NCI-H1417 treated with DMSO at 0.1 percent for 48 hours (cell line): ENCODE results near the gene ZGLP1.
A peak's percentile ranks its signal among the peaks of the same experiment; 100 is the strongest.
"Not testable (repeated sequence)": the region's sequence is repeated elsewhere in the genome, so short reads cannot be mapped to it uniquely, and the experiment has no call there.

Source experiments
- DNase-seq: peaks from one replicate; lab custom pipeline; 2025; lab: John Stamatoyannopoulos, UW

Gene ZGLP1

DNA sequence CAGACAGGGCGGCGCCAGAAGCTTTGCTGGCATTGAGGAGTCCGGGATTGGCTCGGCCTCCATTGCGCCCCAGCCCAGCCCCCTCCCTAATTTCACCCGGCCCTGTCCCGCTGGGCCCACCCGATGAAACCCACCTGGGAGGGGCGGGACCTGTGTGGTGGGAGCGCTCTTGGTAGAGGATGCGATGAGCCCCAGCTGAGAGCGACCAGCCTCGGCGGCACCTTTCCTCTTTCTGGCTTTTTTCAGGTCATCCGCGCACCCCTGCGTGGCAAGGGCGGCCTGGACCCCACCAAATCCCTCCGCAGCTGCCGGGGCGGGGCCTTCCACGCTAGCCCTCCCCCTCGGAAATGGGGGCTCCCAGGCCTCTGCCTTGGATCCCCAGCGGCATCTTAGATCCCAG is at the start of gene ZGLP1:
Gene ZGLP1, minus strand, starts transcription at position 393 of the 400 bp plus-strand sequence.
- DNase-seq: no peak

- DNase-seq: no peak
Measured at GRCh38 chr19:10356431-10356830, 46.8 kb upstream of the ZGLP1 start.

DNA sequence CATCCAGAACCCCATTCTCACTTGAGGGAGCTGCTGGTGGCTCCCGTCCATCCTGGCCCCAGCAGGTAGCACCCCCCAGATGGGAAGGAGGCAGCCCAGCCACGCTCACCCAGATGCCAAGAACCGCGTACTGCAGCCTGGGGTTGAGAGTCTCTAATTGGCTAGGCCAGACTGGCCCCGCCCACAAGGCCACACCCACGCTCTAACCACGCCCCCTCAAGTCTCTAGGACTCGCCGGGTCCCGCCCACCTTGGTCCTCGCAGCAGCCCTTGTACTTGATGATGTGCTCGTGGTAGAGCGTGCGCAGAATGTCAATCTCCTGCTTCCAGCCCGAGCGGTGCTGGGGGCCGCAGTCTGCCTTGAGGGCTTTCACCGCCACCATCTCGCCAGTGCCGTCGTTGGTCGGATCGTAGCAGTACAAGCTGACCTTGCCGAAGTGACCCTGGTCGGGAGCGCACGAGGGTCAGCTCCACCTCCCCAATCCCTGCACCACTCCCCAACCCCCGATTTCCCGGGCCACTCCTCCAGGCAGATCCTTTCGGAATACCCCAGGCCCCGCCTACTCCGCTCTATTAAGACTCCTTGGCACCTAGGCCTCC is 44.3 kb upstream of the ZGLP1 start:
- no peak for DNase-seq

DNA sequence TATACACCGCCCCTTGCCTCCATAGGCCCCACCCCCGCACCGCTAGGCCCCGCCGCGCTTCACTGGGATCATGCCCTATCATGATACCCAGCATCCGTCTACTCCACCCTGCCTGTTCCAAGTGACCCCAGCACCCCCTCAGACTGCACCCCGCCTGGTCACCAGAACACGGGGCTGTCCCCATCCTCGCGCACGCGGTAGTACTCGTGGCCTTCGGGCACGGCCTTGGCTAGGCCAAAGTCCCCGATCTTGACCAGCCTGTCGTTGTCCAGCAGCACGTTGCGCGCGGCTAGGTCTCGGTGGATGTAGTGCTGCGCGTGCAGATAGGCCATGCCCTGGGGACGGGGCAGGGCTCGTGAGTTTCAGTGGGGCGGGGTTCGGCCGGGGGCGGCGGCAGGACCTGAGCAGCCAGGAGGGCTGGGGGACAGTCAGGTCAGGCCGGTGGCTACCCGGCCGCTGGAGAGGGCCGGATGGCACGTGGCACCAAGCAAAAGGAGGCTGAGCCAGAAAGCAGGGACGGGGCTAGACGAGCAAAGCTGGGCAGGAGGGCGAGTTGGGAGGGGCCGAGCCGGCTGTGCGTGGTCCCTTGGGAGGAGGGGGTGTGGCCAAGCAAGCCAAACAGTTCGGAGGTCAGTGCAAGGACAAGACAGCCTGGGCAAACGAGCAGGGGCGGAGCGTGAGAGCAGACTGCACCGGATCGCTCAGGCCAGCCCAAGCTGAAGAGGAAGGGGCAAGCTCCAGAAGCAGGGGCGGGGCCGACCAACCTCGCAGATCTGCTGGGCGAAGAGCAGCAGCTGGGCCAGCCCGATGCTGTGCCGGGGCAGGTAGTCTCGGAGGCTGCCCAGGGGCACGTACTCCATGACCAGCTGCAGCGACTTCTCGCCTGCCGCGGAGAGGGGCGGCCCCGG is 43.4 kb upstream of the ZGLP1 start:
- DNase-seq: no peak

- DNase-seq: no peak
Measured at GRCh38 chr19:10346509-10346908, 36.9 kb upstream of the ZGLP1 start.

GRCh38 chr19:10344780-10345179 is 35.2 kb upstream of the ZGLP1 start:
- DNase-seq: no peak

- no peak for DNase-seq
Measured at GRCh38 chr19:10343495-10343894, 33.9 kb upstream of the ZGLP1 start.

DNA sequence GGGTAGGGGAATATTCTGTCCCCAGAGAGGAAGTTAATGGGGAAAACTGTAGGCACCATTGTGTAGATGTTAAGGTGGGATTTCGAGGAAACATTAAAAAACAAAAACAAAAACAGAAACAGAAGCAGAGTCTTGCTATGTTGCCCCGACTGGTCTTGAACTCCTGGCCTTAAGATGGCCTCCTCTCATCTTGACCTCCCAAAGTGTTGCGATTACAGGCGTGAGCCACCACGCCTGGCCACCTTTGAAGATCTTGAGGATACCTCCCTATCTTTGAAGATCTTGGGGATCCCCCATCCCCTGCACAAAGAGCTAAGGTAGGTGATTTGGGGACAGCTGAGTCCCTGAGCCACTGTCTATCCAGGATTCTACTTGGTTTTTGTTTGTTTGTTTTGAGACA is 30.4 kb upstream of the ZGLP1 start:
- no peak for DNase-seq

DNA sequence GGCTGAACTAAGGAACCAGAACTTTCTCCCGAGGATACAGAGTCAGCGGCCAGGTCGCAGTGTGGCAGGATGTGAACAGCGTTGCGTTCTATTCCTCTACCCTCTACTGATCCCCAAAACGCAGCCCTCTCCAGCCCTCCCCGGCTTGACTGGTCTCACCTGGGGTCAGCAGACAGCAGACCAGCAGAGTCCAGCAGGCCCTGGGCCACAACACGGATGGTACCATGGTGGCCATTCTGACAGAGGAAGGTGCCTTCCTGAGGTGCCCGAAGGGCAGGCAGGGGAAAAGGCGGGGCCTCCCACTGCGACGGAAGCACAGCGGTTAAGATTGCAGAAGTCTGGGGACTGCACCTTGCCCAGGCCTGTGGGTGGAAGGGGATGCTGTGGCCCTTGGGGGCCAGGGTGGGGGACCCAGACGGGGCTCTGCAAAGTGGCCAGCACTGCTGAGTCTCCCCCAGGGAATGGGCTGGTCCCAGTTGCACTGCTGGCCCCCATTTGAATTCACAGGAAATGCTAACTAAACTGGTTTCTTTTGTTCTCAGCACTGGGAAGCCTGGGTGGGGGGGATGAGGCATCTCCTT is 29.9 kb upstream of the ZGLP1 start, which contains the start of gene ICAM3:
Gene ICAM3, minus strand, starts transcription at position 245 of the 581 bp plus-strand sequence. Its CDS starts 10 bp downstream, at position 235.
- no peak for DNase-seq

GRCh38 chr19:10338940-10339339 is 29.3 kb upstream of the ZGLP1 start:
- no peak for DNase-seq

- not testable (repeated sequence) for DNase-seq
Measured at GRCh38 chr19:10336725-10337124, 27.1 kb upstream of the ZGLP1 start.

- no peak for DNase-seq
Measured at GRCh38 chr19:10335352-10335985, 25.9 kb upstream of the ZGLP1 start.

DNA sequence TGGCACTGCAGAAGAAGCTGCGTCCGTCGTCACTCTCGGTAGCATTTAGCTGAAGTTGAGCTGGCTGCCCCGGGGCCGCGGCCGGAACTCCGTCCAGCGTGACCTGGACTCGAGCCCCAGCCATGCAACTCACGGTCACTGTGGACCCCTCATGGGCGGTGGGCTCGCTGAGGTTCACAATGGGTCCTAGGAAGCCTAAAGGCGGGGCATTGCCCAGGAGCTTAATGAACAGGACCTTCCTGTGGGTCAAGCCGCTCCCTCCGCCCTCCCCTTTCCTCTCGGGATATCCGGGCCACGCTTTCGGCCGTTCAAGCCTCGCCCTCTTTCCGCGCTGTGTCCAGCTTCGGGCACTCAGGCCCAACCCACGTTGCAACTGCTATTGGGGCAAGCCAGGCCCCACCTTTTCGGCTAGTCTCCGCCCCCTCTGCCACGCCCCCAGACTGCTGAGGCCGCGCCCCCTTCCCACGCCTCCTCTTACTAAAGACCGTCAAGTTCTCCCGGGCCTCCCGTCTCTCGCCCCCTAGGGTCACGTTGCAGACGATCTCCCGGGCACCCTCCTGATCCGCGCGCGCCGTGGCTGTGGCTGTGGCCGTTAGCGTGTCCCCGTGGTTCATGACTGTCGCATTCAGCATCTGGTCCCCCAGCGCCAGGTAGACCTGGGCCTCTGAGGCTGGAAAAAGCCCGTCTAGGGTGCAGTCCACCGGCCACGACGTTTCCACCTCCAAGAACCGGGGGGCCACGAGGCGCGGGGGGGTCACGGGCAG is 25.2 kb upstream of the ZGLP1 start:
- no peak for DNase-seq

DNA sequence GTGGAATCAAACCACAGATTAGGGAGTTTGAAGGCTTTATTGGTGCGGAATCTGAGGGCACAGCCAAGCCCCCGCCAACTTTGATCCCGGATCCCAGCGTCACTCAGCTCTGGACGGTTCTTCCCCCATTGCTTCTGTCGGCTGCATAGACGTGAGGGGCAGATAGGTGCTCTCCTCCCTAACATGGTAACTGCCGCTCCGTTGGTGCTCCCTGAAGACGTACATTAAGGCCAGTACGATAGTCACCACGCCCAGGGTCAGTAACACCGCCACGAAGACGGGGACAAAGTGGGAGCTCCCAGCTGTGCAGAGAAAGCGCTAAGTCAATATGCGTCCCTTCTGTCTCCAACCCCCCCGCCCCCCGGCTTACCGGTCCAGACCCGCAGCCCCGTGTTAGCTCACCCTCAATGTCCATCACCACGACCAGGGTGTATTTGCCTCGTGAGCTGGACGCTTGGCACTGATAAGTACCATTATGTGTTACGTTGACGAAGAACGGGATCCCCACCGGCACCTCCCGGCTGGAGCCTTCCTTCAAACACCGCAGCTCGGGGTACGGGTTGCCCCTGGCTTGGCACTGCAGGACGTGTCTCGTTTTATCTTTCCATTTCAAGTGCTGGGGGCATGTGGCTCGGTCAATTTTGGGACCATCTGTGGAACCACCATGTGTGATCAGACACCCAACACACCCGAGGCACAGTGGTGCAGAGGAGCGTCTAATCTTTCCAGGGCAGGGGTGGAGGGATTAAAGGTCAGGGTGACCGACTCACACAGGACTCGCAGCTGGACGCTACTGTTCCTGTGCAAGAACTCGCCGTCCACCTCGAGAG is 24.4 kb upstream of the ZGLP1 start:
- DNase-seq: no peak

- DNase-seq: peak; percentile 83
Measured at GRCh38 chr19:10332965-10333757, 23.5 kb upstream of the ZGLP1 start, which contains the start of gene RAVER1. TSS of gene RAVER1 (minus strand) at chr19:10333529. CDS start at chr19:10333507, 22 bp downstream.

GRCh38 chr19:10332158-10332964 is 22.7 kb upstream of the ZGLP1 start:
- no peak for DNase-seq

- DNase-seq: no peak
Measured at GRCh38 chr19:10329555-10329954, 19.9 kb upstream of the ZGLP1 start.

DNA sequence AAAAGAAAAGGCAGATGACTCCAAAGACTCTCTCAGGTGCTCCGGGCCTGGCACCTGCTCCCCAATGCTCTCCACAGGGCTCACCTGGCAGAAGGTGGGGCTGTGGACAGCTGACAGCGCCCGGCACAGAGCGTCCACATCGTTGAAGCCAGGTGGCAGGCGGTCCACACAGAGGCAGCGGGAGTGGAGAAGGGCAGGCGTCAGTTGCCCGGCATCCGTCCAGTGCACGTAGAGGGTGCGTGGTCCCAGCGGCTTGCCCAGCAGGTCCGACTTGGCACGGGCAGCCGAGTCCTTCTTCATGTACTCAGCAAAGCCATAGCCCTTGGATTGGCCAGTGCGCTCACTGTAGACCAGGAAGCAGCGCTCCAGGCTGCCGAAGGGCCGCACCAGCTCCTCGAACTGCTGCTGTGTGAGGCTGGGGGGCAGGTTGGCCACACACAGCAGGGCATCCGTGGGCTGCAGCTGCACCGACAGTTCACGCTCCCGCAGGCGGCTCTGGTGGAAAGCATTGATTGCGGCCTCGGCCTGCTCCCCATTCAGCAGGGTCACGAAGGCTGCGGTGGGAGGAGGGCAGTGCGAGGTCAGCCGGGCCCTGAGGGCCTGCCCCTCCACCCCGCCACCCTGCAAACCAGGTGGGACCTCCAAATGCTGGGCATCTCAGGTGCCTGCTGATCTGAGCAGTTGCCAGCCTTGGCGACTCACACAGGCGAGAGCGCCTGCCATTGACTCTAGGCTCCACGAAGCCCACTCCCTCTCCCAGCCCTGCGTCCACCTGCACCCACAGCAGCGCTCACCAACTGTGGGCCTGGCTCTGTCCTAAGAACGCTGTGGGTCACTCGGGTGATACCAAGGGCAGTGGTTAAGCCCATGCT is 19.2 kb upstream of the ZGLP1 start:
- DNase-seq: no peak
